Endothelial cell of umbilical vein (primary cell): Measurements from ENCODE around the gene HMGCL. TPM values are rescaled to one million over a fixed set of nuclear protein-coding genes. Genes with fewer than 3 reads are reported as not detected.
"Not testable (repeated sequence)": the region's sequence is repeated elsewhere in the genome, so short reads cannot be mapped to it uniquely, and the experiment has no call there.

Experiments
- BruUV-seq: library from RNA; stranded (reverse); fragments of 400-500 nt; replicated peaks from 2 replicates; lab custom pipeline; 2021; lab: Mats Ljungman, UMichigan
- CTCF ChIA-PET: fragments of 300-600, 350-600 bp; sonication (Branson Sonifier 250); formaldehyde crosslinking; loops from one replicate; lab custom pipeline; 2021; ENCODE audit warnings: antibody characterized with exemption, inconsistent platforms; lab: Charles Lee
- POLR2A ChIA-PET: fragments of 300-600, 350-600 bp; sonication (Branson Sonifier 250); formaldehyde crosslinking; loops from one replicate; lab custom pipeline; 2021; ENCODE audit warnings: antibody characterized with exemption, inconsistent platforms; lab: Charles Lee
- DNase-seq: peaks from one replicate; pipeline ENCODE4 v3.0.0-alpha.2; 2011; ENCODE audit warnings: low read depth, low spot score
- FAIRE-seq: peaks from 2 replicates; lab custom pipeline; 2011; peaks lifted over from hg19 to GRCh38; lab: Jason Lieb, UNC
- H2AFZ ChIP-seq: 2 replicates; pipeline ENCODE4 v1.6.0; 2012; ENCODE audit warnings: low read depth, low read length, control low read depth, inconsistent platforms
- H3K27ac ChIP-seq: 2 replicates; pipeline ENCODE4 v1.5.1; 2011; ENCODE audit warnings: low read depth, mild to moderate bottlenecking, control low read depth, low read length, moderate library complexity; ENCODE audit not compliant: insufficient read depth
- H3K27me3 ChIP-seq, 2 experiments: 2 replicates each; pipeline versions ENCODE4 v1.6.0 to v1.6.1; 2011; ENCODE audit warnings: low read length in 2 of 2, mixed read lengths in 1 of 2; ENCODE audit not compliant: control insufficient read depth in 2 of 2, insufficient read depth in 2 of 2
- H3K36me3 ChIP-seq, 2 experiments: 2 replicates in 1 of 2; 3 replicates in 1 of 2; pipeline ENCODE4 v1.5.1; 2011; ENCODE audit warnings: low read length in 2 of 2, mild to moderate bottlenecking in 1 of 2, moderate library complexity in 1 of 2; ENCODE audit not compliant: control insufficient read depth in 2 of 2, insufficient read depth in 2 of 2; ENCODE audit errors: extremely low read depth in 1 of 2
- H3K4me1 ChIP-seq: 3 replicates; pipeline ENCODE4 v1.5.1; 2011; ENCODE audit warnings: mild to moderate bottlenecking, low read length; ENCODE audit not compliant: control insufficient read depth, insufficient read depth; ENCODE audit errors: extremely low read depth
- H3K4me2 ChIP-seq: 2 replicates; pipeline ENCODE4 v1.6.1; 2011; ENCODE audit warnings: low read length, control low read depth, mixed read lengths; ENCODE audit not compliant: insufficient read depth
- H3K4me3 ChIP-seq, 3 experiments: fragments of 200-600 bp in 1 of 3; sonication (generic), shearing (Covaris generic) in 1 of 3; replicated peaks in 1 of 3; 2 replicates each; pipeline ENCODE4 v1.5.1; 2011 to 2016; ENCODE audit warnings: control low read depth in 3 of 3, low read length in 3 of 3, mild to moderate bottlenecking in 2 of 3, inconsistent platforms in 1 of 3, low read depth in 1 of 3, moderate library complexity in 1 of 3; ENCODE audit not compliant: insufficient read depth in 1 of 3
- H3K79me2 ChIP-seq: 2 replicates; pipeline ENCODE4 v1.6.0; 2012; ENCODE audit warnings: low read length, inconsistent platforms; ENCODE audit not compliant: control insufficient read depth, insufficient read depth
- H3K9ac ChIP-seq: replicated peaks from 2 replicates; pipeline ENCODE3; 2011; ENCODE audit warnings: low read length, control low read depth; ENCODE audit not compliant: insufficient read depth; ENCODE audit errors: extremely low read depth
- H3K9me1 ChIP-seq: replicated peaks from 3 replicates; pipeline ENCODE4 v1.6.0; 2011; ENCODE audit warnings: mild to moderate bottlenecking, low read length; ENCODE audit not compliant: control insufficient read depth, insufficient read depth; ENCODE audit errors: extremely low read depth
- H3K9me3 ChIP-seq: replicated peaks from 2 replicates; pipeline ENCODE4 v1.5.1; 2012; ENCODE audit warnings: low read length, inconsistent platforms; ENCODE audit not compliant: control insufficient read depth, insufficient read depth
- H4K20me1 ChIP-seq: replicated peaks from 2 replicates; pipeline ENCODE3; 2011; ENCODE audit warnings: mild to moderate bottlenecking, low read length; ENCODE audit not compliant: control insufficient read depth, insufficient read depth; ENCODE audit errors: extremely low read depth
- dilution Hi-C: fragments of 300-500 bp; cut with MboI; formaldehyde crosslinking; loops from one replicate; pipeline ENCODE4 v1.15.0; 2019; ENCODE audit warnings: low sequenced_read_pairs; ENCODE audit not compliant: extremely low pct_ligation_motif_present
- intact Hi-C: fragments of 100-400 bp; cut with micrococcal nuclease; formaldehyde crosslinking; loops from one replicate; pipeline ENCODE4 v1.10.0; 2022
- polyA plus RNA-seq, 4 experiments: library from polyadenylated mRNA; depleted of rRNA in 3 of 4; stranded (reverse) in 3 of 4; unstranded in 1 of 4; fragments of >200 nt; gene quantifications; 2 replicates each; pipeline versions ENCODE4 v1.2.1 to v1.2.3, GENCODE V29; 2011 to 2012; ENCODE audit warnings: missing spikeins in 1 of 4
- total RNA-seq: library from RNA; stranded (reverse); gene quantifications from 2 replicates; pipeline ENCODE4 v1.2.3, GENCODE V29; 2021
- TF ChIP-seq, protein P1 (sequence below): IDR thresholded peaks from 2 replicates; pipeline ENCODE4 v1.6.1; 2011; ENCODE audit not compliant: insufficient read depth, insufficient read length
- TF ChIP-seq, protein P2 (sequence below), 2 donors: IDR thresholded peaks; 1 replicate in 1 of 2; 2 replicates in 1 of 2; pipeline ENCODE4 v1.5.1; 2011; ENCODE audit warnings: low read length in 2 of 2, mild to moderate bottlenecking in 2 of 2, moderate library complexity in 2 of 2, control low read depth in 1 of 2, inconsistent platforms in 1 of 2, low read depth in 1 of 2; ENCODE audit not compliant: insufficient read depth in 1 of 2; ENCODE audit errors: extremely low read depth in 1 of 2

Gene HMGCL
- total and polyA plus RNA-seq, 2 donors (not counting 3 experiments of a cell fraction or from before 2014, with no cell fraction given): 24.2 to 30.0 TPM

DNA sequence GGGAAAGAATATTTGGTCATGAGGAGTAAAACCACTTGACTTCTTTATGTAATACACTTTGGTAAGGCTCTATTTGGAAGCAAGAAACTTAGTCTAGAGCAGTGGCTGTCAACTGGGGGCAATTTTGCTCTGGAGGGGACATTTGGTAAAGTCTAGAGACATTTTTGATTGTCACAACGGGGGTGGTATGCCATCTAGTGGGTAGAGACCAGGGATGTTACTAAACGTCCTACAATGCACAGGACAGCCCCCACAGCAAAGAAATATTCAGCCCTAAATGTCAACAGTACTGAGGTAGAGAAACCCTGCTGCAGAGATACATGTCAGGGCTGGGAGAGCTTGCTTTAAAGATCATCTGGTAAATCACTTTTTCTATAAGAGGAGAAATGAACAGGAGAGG, 29.3 kb upstream of the HMGCL start:
- BruUV-seq: no TSS peak
- intact Hi-C loops: loop anchor here (1.0 kb wide), 2 partner anchors 45 to 82 kb away; no protein-coding TSS in a partner anchor
- peak; percentile 16 for DNase-seq
- Histone ChIP-seq H3K9me1 (no peaks in the 10 kb centered on the region), H2AFZ (no peak overlapping the region), H3K79me2 (no peaks in the 10 kb centered on the region), H3K4me1 (no peaks in the 10 kb centered on the region), H3K4me2 (no peak overlapping the region), H4K20me1 (no peaks in the 10 kb centered on the region), H3K36me3 (no peaks in the 10 kb centered on the region), H3K27ac (no peak overlapping the region), H3K27me3 (no peaks in the 10 kb centered on the region), H3K9me3 (no peaks in the 10 kb centered on the region), H3K9ac (no peak overlapping the region), H3K4me3 (no peak overlapping the region)
- POLR2A ChIA-PET: no interaction called here
- dilution Hi-C loops: no loop called here
- CTCF ChIA-PET: interaction anchor here (0.7 to 2.2 kb wide), 9 partner anchors 11 to 83 kb away, joined by 3 to 48 read pairs (median 4); partner anchors contain the start of genes FUCA1 and PITHD1
- TF ChIP-seq, protein P1, sequence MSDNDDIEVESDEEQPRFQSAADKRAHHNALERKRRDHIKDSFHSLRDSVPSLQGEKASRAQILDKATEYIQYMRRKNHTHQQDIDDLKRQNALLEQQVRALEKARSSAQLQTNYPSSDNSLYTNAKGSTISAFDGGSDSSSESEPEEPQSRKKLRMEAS: no peak
- TF ChIP-seq, protein P2, sequence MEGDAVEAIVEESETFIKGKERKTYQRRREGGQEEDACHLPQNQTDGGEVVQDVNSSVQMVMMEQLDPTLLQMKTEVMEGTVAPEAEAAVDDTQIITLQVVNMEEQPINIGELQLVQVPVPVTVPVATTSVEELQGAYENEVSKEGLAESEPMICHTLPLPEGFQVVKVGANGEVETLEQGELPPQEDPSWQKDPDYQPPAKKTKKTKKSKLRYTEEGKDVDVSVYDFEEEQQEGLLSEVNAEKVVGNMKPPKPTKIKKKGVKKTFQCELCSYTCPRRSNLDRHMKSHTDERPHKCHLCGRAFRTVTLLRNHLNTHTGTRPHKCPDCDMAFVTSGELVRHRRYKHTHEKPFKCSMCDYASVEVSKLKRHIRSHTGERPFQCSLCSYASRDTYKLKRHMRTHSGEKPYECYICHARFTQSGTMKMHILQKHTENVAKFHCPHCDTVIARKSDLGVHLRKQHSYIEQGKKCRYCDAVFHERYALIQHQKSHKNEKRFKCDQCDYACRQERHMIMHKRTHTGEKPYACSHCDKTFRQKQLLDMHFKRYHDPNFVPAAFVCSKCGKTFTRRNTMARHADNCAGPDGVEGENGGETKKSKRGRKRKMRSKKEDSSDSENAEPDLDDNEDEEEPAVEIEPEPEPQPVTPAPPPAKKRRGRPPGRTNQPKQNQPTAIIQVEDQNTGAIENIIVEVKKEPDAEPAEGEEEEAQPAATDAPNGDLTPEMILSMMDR (IDR thresholded peaks at IDR 0.05; ENCODE audit: extremely low read depth in 1 of 2, insufficient read depth in 1 of 2, low read depth in 1 of 2, low read length in 2 of 2): peak; percentile 19 to 31
- no peak for FAIRE-seq

DNA sequence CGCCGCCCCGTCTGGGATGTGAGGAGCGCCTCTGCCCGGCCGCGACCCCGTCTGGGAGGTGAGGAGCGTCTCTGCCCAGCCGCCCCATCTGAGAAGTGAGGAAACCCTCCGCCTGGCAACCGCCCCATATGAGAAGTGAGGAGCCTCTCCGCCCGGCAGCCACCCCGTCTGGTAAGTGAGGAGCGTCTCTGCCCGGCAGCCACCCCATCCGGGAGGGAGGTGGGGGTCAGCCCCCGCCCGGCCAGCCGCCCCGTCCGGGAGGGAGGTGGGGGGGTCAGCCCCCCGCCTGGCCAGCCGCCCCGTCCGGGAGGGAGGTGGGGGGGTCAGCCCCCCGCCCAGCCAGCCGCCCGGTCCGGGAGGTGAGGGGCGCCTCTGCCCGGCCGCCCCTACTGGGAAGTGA, 27.9 kb upstream of the HMGCL start:
- H4K20me1 ChIP-seq, H3K27me3 ChIP-seq, dilution Hi-C loops, H3K9me3 ChIP-seq, intact Hi-C loops, H3K9ac ChIP-seq, H2AFZ ChIP-seq, FAIRE-seq, H3K4me1 ChIP-seq, BruUV-seq, H3K36me3 ChIP-seq, H3K4me3 ChIP-seq, H3K9me1 ChIP-seq, H3K79me2 ChIP-seq, POLR2A ChIA-PET, H3K4me2 ChIP-seq, DNase-seq, CTCF ChIA-PET, H3K27ac ChIP-seq: not testable (repeated sequence)

DNA sequence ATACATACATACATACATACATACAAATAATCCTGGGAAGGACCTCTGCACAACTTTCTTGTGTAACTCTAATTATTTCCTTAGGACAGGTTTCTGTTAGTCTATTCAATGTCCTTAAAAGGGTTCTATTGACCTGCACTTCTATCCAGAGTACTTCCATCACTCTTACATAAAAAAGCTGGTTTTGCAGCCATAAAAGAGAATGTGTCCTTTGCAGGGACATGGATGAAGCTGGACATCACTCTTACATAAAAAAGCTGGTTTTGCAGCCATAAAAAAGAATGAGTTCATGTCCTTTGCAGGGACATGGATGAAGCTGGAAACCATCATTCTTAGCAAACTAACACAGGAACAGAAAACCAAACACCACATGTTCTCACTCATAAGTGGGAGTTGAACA, 26.2 kb upstream of the HMGCL start:
- CTCF ChIA-PET: interaction anchor here (2.4 kb wide), 1 partner anchor 80 kb away, joined by 9 read pairs; no protein-coding TSS in a partner anchor
- BruUV-seq, dilution Hi-C loops, H3K27me3 ChIP-seq, intact Hi-C loops, H3K9me3 ChIP-seq, POLR2A ChIA-PET, H3K36me3 ChIP-seq, H3K9me1 ChIP-seq, H3K9ac ChIP-seq, FAIRE-seq, H3K4me3 ChIP-seq, H3K4me2 ChIP-seq, H3K79me2 ChIP-seq, H3K27ac ChIP-seq, DNase-seq, H4K20me1 ChIP-seq, H3K4me1 ChIP-seq, H2AFZ ChIP-seq: not testable (repeated sequence)
